Lower lobe of right lung (tissue), 2 donors: ENCODE results near the gene PDK2. TPM values are rescaled to one million over a fixed set of nuclear protein-coding genes. Genes with fewer than 3 reads are reported as not detected.

Experiments used
- ATAC-seq, 2 donors: fragments of 200-7000 bp; cut with Tn5 transposase; one replicate each; pipeline ENCODE4 v1.9.1; 2020 to 2022; ENCODE audit warnings: mild to moderate bottlenecking in 2 of 2, moderate library complexity in 2 of 2
- DNase-seq: peaks from one replicate; pipeline ENCODE4 v3.0.0-alpha.2; 2020
- H3K27ac ChIP-seq: fragments of 200-600 bp; one replicate; pipeline ENCODE4 v1.8.0; 2022
- H3K27me3 ChIP-seq: fragments of 200-600 bp; one replicate; pipeline ENCODE4 v1.8.0; 2022; ENCODE audit warnings: low read depth
- H3K36me3 ChIP-seq: fragments of 200-600 bp; one replicate; pipeline ENCODE4 v1.8.0; 2022; ENCODE audit warnings: mild to moderate bottlenecking
- H3K4me1 ChIP-seq: fragments of 200-600 bp; one replicate; pipeline ENCODE4 v1.8.0; 2022
- H3K4me3 ChIP-seq: fragments of 200-600 bp; one replicate; pipeline ENCODE4 v1.8.0; 2022; ENCODE audit warnings: mild to moderate bottlenecking
- H3K9me3 ChIP-seq: fragments of 200-600 bp; one replicate; pipeline ENCODE4 v1.8.0; 2022
- intact Hi-C: fragments of 100-400 bp; cut with DNase I; formaldehyde crosslinking; loops from one replicate; pipeline ENCODE4 v1.11.0; 2022
- total RNA-seq: library from RNA; stranded (reverse); fragmentation: NEBNext Ultra II Directional; extraction: Animal tissue kit (Norgen Biotek cat#: 25700); gene quantifications from one replicate; pipeline ENCODE4 v1.2.1, GENCODE V29; 2021
- TF ChIP-seq, protein P1 (sequence below): fragments of 200-600 bp; IDR thresholded peaks from one replicate; pipeline ENCODE4 v1.8.0; 2022; ENCODE audit warnings: antibody characterized with exemption, mild to moderate bottlenecking
- donor health status: DM: no; HTN: yes; CAD: no; lungs with severe emphysema.

Gene PDK2
- total RNA-seq, 1 donor from 2014 or later = 35.7 TPM

- H3K27me3 ChIP-seq = no peaks in the 10 kb centered on the region
- DNase-seq = no peak
- no peaks in the 10 kb centered on the region for H3K4me1 ChIP-seq
- intact Hi-C loops = no loop called here
- no peak overlapping the region for H3K4me3 ChIP-seq
- H3K36me3 ChIP-seq = peaks cover 95% of the 10 kb centered on the region
- TF ChIP-seq, protein P1, sequence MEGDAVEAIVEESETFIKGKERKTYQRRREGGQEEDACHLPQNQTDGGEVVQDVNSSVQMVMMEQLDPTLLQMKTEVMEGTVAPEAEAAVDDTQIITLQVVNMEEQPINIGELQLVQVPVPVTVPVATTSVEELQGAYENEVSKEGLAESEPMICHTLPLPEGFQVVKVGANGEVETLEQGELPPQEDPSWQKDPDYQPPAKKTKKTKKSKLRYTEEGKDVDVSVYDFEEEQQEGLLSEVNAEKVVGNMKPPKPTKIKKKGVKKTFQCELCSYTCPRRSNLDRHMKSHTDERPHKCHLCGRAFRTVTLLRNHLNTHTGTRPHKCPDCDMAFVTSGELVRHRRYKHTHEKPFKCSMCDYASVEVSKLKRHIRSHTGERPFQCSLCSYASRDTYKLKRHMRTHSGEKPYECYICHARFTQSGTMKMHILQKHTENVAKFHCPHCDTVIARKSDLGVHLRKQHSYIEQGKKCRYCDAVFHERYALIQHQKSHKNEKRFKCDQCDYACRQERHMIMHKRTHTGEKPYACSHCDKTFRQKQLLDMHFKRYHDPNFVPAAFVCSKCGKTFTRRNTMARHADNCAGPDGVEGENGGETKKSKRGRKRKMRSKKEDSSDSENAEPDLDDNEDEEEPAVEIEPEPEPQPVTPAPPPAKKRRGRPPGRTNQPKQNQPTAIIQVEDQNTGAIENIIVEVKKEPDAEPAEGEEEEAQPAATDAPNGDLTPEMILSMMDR = no peak
- H3K27ac ChIP-seq = no peak overlapping the region
- H3K9me3 ChIP-seq = no peaks in the 10 kb centered on the region
- no peak for ATAC-seq
Measured at GRCh38 chr17:50075446-50076032, 19.6 kb upstream of the PDK2 start.

- TF ChIP-seq, protein P1 = no peak
- Histone ChIP-seq H3K4me3 (no peak overlapping the region), H3K27ac (no peak overlapping the region), H3K9me3 (no peaks in the 10 kb centered on the region), H3K4me1 (no peaks in the 10 kb centered on the region), H3K36me3 (peaks cover 95% of the 10 kb centered on the region), H3K27me3 (no peaks in the 10 kb centered on the region)
- intact Hi-C loops = no loop called here
- ATAC-seq (no peak), DNase-seq (no peak)
Measured at GRCh38 chr17:50076221-50076590, 18.9 kb upstream of the PDK2 start.

GRCh38 chr17:50076591-50077235 is 18.4 kb upstream of the PDK2 start:
- Histone ChIP-seq H3K4me3 (no peak overlapping the region), H3K27ac (no peak overlapping the region), H3K4me1 (no peaks in the 10 kb centered on the region), H3K36me3 (peaks cover 95% of the 10 kb centered on the region), H3K27me3 (no peaks in the 10 kb centered on the region), H3K9me3 (no peaks in the 10 kb centered on the region)
- no peak for DNase-seq
- intact Hi-C loops = no loop called here
- TF ChIP-seq, protein P1 = no peak
- no peak for ATAC-seq

DNA sequence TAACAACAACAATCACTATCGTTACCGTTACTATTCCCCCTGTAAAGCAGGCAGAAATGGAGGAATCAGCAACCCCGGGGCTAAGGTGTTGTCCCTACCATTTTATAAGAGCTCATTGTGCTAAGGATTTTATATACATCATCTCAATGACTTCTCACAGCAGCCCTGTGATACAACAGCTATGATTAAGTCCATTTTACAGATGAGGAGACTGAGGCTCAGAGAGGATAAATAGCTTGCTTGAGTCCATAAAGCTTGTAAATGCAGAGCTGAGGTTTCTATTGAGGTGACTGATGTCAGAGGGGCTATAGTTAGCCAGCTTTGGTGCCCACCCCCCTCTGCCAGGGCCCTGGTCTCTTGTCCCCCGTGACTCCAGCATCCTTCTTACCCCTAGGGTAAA is 16.7 kb upstream of the PDK2 start:
- intact Hi-C loops = no loop called here
- peak overlapping the region; percentile 3 for H3K27ac ChIP-seq

DNA sequence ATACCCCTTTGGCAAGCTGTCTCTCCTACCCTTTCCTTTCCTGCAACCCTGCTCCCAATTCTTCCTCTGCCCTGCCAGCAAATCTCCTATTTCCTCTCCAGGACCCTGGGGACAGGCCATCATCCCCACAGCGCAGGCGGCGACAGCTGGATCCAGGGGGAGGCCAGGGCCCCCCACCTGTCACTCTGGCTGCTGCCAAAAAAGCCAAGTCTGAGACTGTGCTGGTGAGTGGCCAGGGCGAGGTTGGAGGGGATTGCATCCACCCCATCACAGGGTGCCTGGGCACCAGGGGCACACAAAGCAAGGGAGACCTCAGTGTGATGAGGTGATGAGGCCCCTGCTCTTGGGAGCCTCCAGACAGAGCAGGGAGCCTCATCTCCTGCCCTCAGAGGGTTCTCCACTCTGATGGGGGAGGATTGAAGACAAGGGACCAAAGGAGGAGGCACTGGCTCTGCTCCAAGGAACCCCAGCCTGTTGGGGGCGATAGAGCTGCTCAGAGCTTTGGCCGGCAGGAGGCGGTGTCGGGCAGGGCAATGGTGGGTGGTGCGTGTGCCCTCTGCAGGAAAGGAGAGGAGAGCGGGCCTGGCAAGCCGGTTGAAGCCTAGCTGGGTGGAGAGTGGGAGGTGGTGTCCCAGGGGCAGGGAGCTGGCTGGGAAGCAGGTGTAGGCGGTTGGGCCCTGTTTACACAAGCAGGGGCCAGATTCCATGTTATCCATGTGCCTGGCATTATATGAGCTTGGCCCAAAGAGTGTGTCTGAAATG is 15.6 kb upstream of the PDK2 start:
- intact Hi-C loops = loop anchor here (10.0 kb wide), 1 partner anchor 55 kb away; no protein-coding TSS in a partner anchor

More for the DNA sequence above, 16.7 kb upstream of the PDK2 start:
- H3K4me1 ChIP-seq = no peaks in the 10 kb centered on the region
- H3K4me3 ChIP-seq = no peak overlapping the region
- no peaks in the 10 kb centered on the region for H3K9me3 ChIP-seq
- TF ChIP-seq, protein P1 = no peak
- H3K36me3 ChIP-seq = peaks cover 97% of the 10 kb centered on the region
- no peaks in the 10 kb centered on the region for H3K27me3 ChIP-seq
- ATAC-seq = no peak
- DNase-seq = no peak

More for the DNA sequence above, 15.6 kb upstream of the PDK2 start:
- Histone ChIP-seq H3K27me3 (no peaks in the 10 kb centered on the region), H3K9me3 (no peaks in the 10 kb centered on the region), H3K4me3 (no peak overlapping the region), H3K36me3 (peaks cover 97% of the 10 kb centered on the region), H3K27ac (no peak overlapping the region), H3K4me1 (no peaks in the 10 kb centered on the region)
- DNase-seq (peak; percentile 65), ATAC-seq (peak; percentile 46 to 60)
- TF ChIP-seq, protein P1 = peak; percentile 50
